CD14-positive monocyte (primary cell): Measurements from ENCODE around the gene CTNNA3. TPM values are rescaled to one million over a fixed set of nuclear protein-coding genes. Genes with fewer than 3 reads are reported as not detected.

Source experiments
- DNase-seq, 3 donors: peaks; one replicate each; pipeline ENCODE4 v3.0.0-alpha.2; 2011 to 2022
- H2AFZ ChIP-seq: 2 replicates; pipeline ENCODE4 v1.6.0; 2012; ENCODE audit warnings: mild to moderate bottlenecking, low read depth, low read length, inconsistent platforms; ENCODE audit not compliant: insufficient read depth, poor library complexity, severe bottlenecking
- H3K27ac ChIP-seq, 2 donors: 1 replicate in 1 of 2; 2 replicates in 1 of 2; pipeline ENCODE4 v1.5.1; 2012 to 2013; ENCODE audit warnings: low read length in 2 of 2, control low read depth in 1 of 2, inconsistent platforms in 1 of 2, low read depth in 1 of 2, mild to moderate bottlenecking in 1 of 2
- H3K27me3 ChIP-seq, 2 donors: one replicate each; pipeline versions ENCODE4 v1.6.0 to v1.6.1; 2011 to 2013; ENCODE audit warnings: low read length in 2 of 2; ENCODE audit not compliant: control insufficient read depth in 2 of 2, insufficient read depth in 2 of 2
- H3K36me3 ChIP-seq, 2 donors: replicated peaks in 1 of 2; 1 replicate in 1 of 2; 2 replicates in 1 of 2; pipeline versions ENCODE4 v1.5.1 to v1.6.1; 2012 to 2013; ENCODE audit warnings: low read length in 2 of 2, control low read depth in 1 of 2, inconsistent platforms in 1 of 2, mild to moderate bottlenecking in 1 of 2; ENCODE audit not compliant: insufficient read depth in 2 of 2, control insufficient read depth in 1 of 2
- H3K4me1 ChIP-seq, 2 donors: 1 replicate in 1 of 2; 2 replicates in 1 of 2; pipeline versions ENCODE4 v1.5.1 to v1.6.1; 2012 to 2013; ENCODE audit warnings: low read length in 2 of 2, control low read depth in 1 of 2, inconsistent platforms in 1 of 2, mild to moderate bottlenecking in 1 of 2, moderate library complexity in 1 of 2; ENCODE audit not compliant: insufficient read depth in 2 of 2, control insufficient read depth in 1 of 2
- H3K4me2 ChIP-seq: replicated peaks from 2 replicates; pipeline ENCODE3; 2012; ENCODE audit warnings: low read length, moderate library complexity, mild to moderate bottlenecking; ENCODE audit not compliant: poor library complexity, severe bottlenecking; ENCODE audit errors: extremely low read depth
- H3K4me3 ChIP-seq, 3 experiments: fragments of 200-600 bp in 1 of 3; sonication (generic) in 1 of 3; replicated peaks in 1 of 3; 1 replicate in 2 of 3; 2 replicates in 1 of 3; pipeline ENCODE4 v1.5.1; 2011 to 2013; ENCODE audit warnings: low read length in 3 of 3, mild to moderate bottlenecking in 3 of 3, control low read depth in 2 of 3, low read depth in 2 of 3, inconsistent platforms in 1 of 3, moderate library complexity in 1 of 3
- H3K79me2 ChIP-seq: 2 replicates; pipeline ENCODE4 v1.6.0; 2012; ENCODE audit warnings: mild to moderate bottlenecking, control low read depth, inconsistent platforms, low read length, moderate library complexity; ENCODE audit not compliant: insufficient read depth
- H3K9ac ChIP-seq: 2 replicates; pipeline ENCODE4 v1.6.0; 2017; ENCODE audit warnings: low read length, mild to moderate bottlenecking; ENCODE audit not compliant: insufficient read depth, poor library complexity, severe bottlenecking
- H3K9me3 ChIP-seq, 2 donors: replicated peaks in 1 of 2; 1 replicate in 1 of 2; 2 replicates in 1 of 2; pipeline versions ENCODE4 v1.5.1 to v1.6.1; 2012 to 2013; ENCODE audit warnings: low read length in 2 of 2, control low read depth in 1 of 2; ENCODE audit not compliant: control insufficient read depth in 1 of 2, insufficient read depth in 1 of 2
- H4K20me1 ChIP-seq: 2 replicates; pipeline ENCODE4 v1.6.0; 2012; ENCODE audit warnings: mild to moderate bottlenecking, low read length, control low read depth, moderate library complexity; ENCODE audit not compliant: insufficient read depth
- H3K27ac Mint-ChIP-seq, 7 donors: one replicate each; pipeline ENCODE4 v1.8.0; 2020; ENCODE audit warnings: mild to moderate bottlenecking in 7 of 7, mixed read lengths in 7 of 7, moderate library complexity in 6 of 7, inconsistent platforms in 2 of 7
- H3K27me3 Mint-ChIP-seq, 3 donors: one replicate each; pipeline ENCODE4 v1.8.0; 2021 to 2022; ENCODE audit warnings: low read depth in 3 of 3, mild to moderate bottlenecking in 3 of 3, mixed read lengths in 3 of 3, moderate library complexity in 3 of 3, inconsistent platforms in 1 of 3
- H3K36me3 Mint-ChIP-seq, 2 donors: one replicate each; pipeline ENCODE4 v1.8.0; 2020; ENCODE audit warnings: mixed read lengths in 2 of 2, inconsistent platforms in 1 of 2, mild to moderate bottlenecking in 1 of 2
- H3K4me1 Mint-ChIP-seq: one replicate; pipeline ENCODE4 v1.8.0; 2020; ENCODE audit warnings: mild to moderate bottlenecking, mixed read lengths
- H3K4me3 Mint-ChIP-seq, 2 donors: one replicate each; pipeline ENCODE4 v1.8.0; 2020; ENCODE audit warnings: mild to moderate bottlenecking in 2 of 2, mixed read lengths in 2 of 2, moderate library complexity in 1 of 2
- H3K9me3 Mint-ChIP-seq, 7 donors: one replicate each; pipeline ENCODE4 v1.8.0; 2020 to 2022; ENCODE audit warnings: mixed read lengths in 7 of 7, mild to moderate bottlenecking in 6 of 7, moderate library complexity in 6 of 7, inconsistent platforms in 2 of 7
- CTCF ChIP-seq: fragments of 200-600 bp; IDR thresholded peaks from one replicate; pipeline ENCODE4 v1.8.0; 2022; ENCODE audit warnings: antibody characterized with exemption, mild to moderate bottlenecking
- WGBS: methylation state at CpG from one replicate; pipeline ENCODE4 v1.1.5; 2013; ENCODE audit warnings: missing lambda C conversion rate; ENCODE audit not compliant: insufficient coverage; 5-methylcytosine and 5-hydroxymethylcytosine counted together
- intact Hi-C, 2 donors: fragments of 100-400 bp; cut with micrococcal nuclease; formaldehyde crosslinking; loops; one replicate each; pipeline versions ENCODE4 v1.15.0 to v1.15.1; 2023
- polyA plus RNA-seq, 3 donors: library from polyadenylated mRNA; depleted of rRNA in 1 of 3; unstranded in 2 of 3; stranded (reverse) in 1 of 3; fragments of 300-500 nt in 2 of 3; fragments of >200 nt in 1 of 3; fragmentation: Illumina TruSeq in 2 of 3; gene quantifications; 1 replicate in 2 of 3; 2 replicates in 1 of 3; pipeline ENCODE4 v1.2.3, GENCODE V29; 2012 to 2021

Gene CTNNA3
- polyA plus RNA-seq, 3 donors: not detected

DNA sequence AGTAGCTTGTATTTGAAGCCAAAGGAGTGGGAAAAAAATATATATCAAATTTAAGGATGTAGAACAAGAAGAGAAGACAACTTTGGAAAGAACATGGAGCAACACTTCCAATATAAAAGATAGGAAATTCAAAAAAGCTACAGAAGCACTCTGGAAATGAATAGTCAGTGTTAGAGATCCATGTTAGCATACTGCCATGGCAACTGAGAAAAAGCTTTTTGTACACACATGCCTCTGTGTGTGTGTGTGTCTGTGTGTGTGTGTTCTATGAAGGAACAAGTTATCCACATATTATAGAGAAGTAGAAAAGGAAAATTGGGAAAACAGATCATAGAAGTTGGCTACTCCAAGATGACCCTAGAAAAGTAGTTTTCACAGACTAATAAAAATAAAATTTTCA, 673.9 kb downstream of the CTNNA3 start:
- Mint-ChIP-seq H3K9me3 (peaks cover 0 to 6% (median 2%) of the 10 kb centered on the region in 7 donors), H3K4me3 (no peak overlapping the region), H3K27me3 (peaks cover 0 to 2% (median 0%) of the 10 kb centered on the region in 3 donors), H3K36me3 (no peaks in the 10 kb centered on the region), H3K4me1 (no peaks in the 10 kb centered on the region), H3K27ac (no peak overlapping the region)
- no peak overlapping the region for H3K4me2 ChIP-seq
- no peak for TF ChIP-seq CTCF
- H3K79me2 ChIP-seq: no peaks in the 10 kb centered on the region
- no peaks in the 10 kb centered on the region for H3K4me1 ChIP-seq
- no peaks in the 10 kb centered on the region for H3K27me3 ChIP-seq
- no peak for DNase-seq
- H3K9me3 ChIP-seq: no peaks in the 10 kb centered on the region
- no peak overlapping the region for H3K27ac ChIP-seq
- no peak overlapping the region for H2AFZ ChIP-seq
- H3K4me3 ChIP-seq: no peak overlapping the region
- no peak overlapping the region for H3K9ac ChIP-seq
- intact Hi-C loops: no loop called here
- no peaks in the 10 kb centered on the region for H3K36me3 ChIP-seq
- no peaks in the 10 kb centered on the region for H4K20me1 ChIP-seq

DNA sequence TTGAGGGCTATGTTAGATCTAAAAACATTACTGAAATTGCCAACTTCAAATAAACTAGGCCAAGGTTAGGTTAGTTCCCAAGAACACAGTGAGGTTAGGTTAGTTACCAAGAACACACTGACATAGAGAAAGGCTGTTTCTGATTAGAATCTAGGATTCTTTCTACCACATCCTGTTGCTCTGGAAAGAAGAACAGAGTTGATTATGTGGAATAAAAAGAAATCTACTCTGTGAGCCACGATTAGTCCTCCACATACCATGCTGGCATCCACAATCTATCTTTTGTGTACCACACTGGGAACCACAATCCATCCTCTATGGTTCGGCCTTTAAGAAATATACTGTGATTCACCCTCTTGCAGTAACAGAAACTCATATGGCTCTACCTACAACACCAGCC, 678.8 kb downstream of the CTNNA3 start:
- no peaks in the 10 kb centered on the region for H3K4me1 ChIP-seq
- no peak for DNase-seq
- no peak overlapping the region for H3K4me3 ChIP-seq
- no peaks in the 10 kb centered on the region for H3K27me3 ChIP-seq
- H3K4me3 Mint-ChIP-seq: no peak overlapping the region
- intact Hi-C loops: no loop called here
- no peaks in the 10 kb centered on the region for H3K36me3 ChIP-seq
- no peaks in the 10 kb centered on the region for H3K9me3 ChIP-seq
- no peak overlapping the region for H3K27ac ChIP-seq
- no peaks in the 10 kb centered on the region for H3K36me3 Mint-ChIP-seq
- no peaks in the 10 kb centered on the region for H3K27me3 Mint-ChIP-seq
- no peak overlapping the region for H2AFZ ChIP-seq
- H3K9ac ChIP-seq: no peak overlapping the region
- no peak overlapping the region for H3K27ac Mint-ChIP-seq
- peaks cover 0 to 4% (median 0%) of the 10 kb centered on the region in 7 donors for H3K9me3 Mint-ChIP-seq
- 67% methylated on average over 1 of the region's 2 CpGs for WGBS
- TF ChIP-seq CTCF: no peak
- H4K20me1 ChIP-seq: no peaks in the 10 kb centered on the region
- no peak overlapping the region for H3K4me2 ChIP-seq
- no peaks in the 10 kb centered on the region for H3K4me1 Mint-ChIP-seq
- H3K79me2 ChIP-seq: no peaks in the 10 kb centered on the region
